Nucleus accumbens (tissue), 56 donors: ENCODE results near the gene OR2F2.

Source experiments
- DNase-seq, 56 donors: peaks; one replicate each; lab custom pipeline; 2025; lab: John Stamatoyannopoulos, UW

OR2F2 gene, protein sequence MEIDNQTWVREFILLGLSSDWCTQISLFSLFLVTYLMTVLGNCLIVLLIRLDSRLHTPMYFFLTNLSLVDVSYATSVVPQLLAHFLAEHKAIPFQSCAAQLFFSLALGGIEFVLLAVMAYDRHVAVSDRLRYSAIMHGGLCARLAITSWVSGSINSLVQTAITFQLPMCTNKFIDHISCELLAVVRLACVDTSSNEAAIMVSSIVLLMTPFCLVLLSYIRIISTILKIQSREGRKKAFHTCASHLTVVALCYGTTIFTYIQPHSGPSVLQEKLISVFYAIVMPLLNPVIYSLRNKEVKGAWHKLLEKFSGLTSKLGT

DNA sequence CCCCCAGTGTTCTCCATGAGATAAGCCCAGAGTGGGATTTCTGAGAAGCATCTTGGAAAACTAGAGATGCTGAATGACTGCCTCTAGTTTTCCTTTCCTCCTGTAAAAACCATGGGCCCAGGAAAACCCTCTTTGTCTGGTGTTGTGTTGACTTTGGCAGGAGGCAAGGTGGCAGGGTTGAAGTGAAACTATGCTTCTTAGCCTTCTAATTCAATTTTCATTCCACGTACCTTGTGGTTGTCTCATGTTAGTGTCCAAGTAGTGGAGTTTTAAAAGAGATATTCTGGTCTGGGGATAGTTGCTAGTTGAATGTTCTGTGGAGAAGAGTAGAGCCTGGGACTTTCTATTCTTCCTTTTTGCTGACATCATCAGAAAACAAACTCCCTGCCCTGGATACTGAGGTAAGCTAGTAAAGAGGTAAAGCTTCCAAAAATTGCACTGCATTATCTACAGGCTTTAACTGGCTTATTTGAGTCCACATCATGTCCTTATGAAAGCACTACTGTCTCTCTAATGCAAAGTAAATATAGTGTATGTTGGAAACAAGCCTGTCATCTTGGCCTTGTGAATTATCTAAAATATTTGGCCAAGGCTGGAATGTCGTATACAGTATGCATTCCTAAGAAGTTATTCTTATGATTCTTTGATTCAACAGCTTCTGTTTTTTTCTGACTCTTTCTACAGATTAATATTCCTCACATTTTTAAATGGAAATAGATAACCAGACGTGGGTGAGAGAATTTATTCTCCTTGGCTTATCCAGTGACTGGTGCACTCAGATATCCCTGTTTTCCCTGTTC, at the start of gene OR2F2:
TSS of gene OR2F2 (plus strand) at position 708 of the 800 bp plus-strand sequence. CDS start at position 708, 0 bp downstream.
- no peak for DNase-seq

DNA sequence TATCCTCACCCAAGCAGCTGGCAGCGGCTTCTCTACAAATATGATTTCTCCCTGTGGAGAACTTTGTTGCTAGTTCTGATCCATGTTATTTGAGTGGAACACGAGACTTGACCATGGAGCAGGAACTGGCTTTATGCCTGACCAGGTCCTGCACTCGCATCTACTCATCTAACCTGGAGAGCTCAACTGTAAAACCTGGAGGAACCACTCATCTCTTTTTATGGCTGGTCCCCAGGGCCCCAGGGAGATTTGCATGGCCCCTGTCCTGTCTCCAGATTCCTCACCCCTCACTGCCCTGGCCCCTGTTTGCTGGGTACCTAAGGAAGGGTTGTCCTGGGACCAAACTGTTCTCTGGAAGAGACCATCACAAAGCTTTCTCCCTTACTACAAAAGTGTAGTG, 49.1 kb upstream of the OR2F2 start:
- DNase-seq = no peak

- DNase-seq = no peak
These were observed 48.1 kb upstream of the OR2F2 start for GRCh38 chr7:143886826-143887477.

- no peak for DNase-seq
These were observed 46.0 kb upstream of the OR2F2 start for GRCh38 chr7:143889068-143889467.

DNA sequence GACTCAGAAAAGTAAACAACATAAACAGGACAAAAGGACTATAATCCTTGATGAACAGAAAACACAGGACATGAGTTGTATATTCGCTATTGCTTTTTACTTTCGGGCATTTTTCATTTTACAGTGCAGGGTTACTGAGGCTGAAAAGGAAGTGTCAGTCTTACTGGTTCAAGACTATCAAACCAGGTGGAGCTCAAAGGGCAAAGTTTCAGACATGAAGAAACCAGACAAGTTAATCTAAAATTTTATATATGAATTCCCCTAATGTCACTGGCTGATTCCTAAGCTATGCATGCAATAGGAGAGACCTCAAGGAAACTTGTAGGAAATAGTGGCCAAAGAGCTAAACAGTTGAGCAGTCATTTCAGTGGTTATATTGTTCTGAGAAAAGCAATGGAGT, 44.5 kb upstream of the OR2F2 start:
- DNase-seq = no peak

DNA sequence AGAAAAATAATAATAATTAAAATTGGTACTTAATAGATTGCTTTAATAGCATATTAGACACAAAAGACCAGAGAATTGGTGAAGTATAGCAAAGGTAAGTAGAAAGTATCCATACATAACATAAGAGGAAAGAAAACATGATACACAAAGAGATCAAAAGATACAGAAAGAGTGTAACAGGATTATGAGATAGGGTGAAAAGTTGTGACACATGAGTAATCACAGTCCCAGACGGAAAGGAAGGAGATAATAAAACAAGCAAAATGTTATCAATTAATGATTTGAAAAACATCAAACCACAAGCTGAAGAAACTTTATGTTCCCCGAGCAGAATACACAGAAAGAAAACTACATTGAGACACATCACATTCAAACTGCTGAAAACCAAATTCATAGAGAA, 43.6 kb upstream of the OR2F2 start:
- DNase-seq = no peak

DNA sequence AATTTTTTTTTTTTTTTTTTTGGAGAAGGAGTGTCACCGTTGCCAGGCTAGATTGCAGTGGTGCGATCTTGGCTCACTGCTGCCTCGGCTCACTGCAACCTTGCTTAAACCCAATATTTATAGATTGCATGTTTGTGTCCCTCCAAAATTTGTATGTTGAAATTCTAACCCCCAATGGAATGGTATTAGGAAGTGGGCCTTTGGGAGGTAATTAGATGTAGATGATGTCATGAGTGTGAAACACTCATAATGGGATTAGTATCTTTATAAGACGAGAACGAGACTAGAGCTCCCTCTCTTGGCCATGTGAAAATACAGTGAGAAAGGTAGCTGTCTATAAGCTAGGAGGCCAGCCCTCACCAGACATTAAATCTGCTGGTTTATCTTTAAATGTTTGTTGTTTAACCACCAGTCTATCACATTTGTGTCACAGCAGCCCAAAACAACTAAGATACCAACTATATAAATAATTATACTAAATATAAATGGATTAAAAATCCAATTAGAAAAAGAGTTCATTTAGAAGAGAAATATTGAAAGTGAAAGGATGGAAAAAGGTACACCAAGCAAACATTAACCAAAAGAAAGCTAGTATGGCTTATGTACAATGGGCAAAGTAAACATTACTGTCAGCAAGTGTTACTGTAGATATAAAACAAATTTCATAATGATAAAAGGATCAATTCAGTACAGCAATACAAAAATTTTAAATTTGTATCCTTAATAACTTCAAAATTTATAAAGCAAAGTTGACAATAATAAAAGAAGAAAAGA, 42.3 kb upstream of the OR2F2 start:
- DNase-seq = no peak

DNA sequence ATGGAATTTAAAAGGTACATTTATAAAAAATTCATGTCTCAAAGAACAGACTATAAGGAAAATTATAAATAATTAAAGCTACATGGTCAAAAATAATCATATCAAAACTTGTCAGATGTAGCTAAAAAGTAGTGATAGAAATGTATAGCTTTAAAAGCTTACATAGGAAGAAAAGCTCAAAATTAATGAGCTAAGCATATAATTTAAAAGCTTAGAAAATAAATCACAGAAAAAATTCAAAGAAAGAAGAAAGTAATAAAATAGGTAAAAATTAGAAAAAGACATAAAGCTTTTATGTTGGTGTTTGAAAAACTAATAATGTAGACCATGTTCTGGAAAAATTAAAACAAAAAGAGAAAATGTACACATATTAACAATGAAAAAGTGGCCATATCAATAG, 38.4 kb upstream of the OR2F2 start:
- no peak for DNase-seq

GRCh38 chr7:143898810-143899209, 36.2 kb upstream of the OR2F2 start:
- no peak for DNase-seq

DNA sequence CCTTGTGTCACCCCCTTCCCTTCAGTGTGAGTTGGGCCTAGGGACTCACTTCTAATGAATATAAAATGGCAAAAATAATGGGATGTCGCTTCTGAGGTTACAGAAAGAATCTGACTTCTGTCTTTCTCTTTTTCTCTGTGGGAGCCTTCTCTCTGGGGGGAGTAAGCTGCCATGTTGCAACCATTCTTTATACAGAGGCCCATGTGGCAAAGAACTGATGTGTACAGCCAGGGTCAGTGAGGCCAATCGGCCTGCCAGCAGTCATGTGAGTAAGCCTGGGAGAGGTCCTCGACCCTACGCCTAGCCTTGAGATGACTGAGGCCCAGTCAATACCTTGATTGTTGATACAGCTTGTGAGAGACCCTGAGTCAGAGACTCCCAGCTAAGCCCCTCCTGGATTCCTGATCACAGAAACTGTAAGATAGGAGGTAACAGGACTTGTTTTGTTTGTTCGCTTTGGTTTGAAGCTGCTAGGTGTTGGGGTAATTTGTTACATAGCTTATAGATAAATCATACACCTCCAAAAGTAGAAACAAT, 34.7 kb upstream of the OR2F2 start:
- no peak for DNase-seq

DNA sequence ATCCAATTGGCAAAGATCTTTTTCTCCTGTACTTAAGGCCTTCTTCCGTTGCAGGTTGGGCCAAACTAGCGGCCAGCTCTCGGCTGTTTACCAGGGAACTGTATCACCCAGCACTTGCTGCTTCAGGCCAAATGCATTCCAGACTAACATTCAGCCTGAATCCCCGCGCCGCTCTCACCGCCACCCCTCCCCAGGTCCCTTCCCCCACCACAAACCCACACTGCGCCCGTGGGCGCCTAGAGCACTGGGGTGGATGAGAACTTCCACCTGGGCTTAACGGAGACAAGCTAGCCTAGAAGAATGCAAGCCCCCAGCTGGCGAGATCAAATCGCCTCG, 33.7 kb upstream of the OR2F2 start:
- peak in 27 of 56 donors; percentile 14 to 72 (median 64) for DNase-seq

DNA sequence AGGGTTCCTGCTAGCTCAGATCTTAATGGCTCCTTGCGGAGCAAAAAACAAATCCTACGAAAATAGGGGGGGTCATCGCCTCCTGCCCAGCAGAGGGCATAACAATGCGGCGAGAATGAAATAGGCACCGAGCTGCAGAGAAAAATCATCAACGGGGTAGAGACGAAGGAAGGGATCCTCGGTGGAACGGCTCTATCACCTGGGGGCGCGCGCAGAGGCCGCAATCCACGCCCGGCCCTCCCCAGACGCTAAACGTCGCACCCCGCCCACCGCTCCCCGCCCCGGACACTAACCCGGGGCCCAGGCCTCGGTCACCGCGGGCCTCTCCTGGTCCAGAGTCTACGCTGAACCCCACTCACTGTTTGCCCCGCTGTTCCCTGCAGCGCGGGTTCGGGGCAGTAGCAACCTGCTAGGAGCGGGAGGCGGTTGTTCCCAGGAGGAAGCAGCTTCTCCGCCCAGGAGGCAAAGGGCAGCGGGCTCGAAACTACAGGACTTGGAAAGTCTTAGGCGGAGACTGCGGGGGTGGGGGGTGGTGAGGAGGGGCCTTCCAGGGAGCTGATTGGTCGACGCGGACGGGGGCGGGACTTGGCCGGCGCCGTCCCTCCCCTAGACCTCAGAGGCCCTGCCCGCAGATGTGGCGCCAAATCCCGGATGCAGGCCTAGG, 33.2 kb upstream of the OR2F2 start, which contains the start of gene TCAF1:
TSS of gene TCAF1 (minus strand) at position 509 of the 664 bp plus-strand sequence. CDS start 25,568 bp downstream, outside the sequence.
- DNase-seq = peak; percentile 64 to 98 (median 92)

- no peak for DNase-seq
These were observed 32.6 kb upstream of the OR2F2 start for GRCh38 chr7:143902332-143902899.

DNA sequence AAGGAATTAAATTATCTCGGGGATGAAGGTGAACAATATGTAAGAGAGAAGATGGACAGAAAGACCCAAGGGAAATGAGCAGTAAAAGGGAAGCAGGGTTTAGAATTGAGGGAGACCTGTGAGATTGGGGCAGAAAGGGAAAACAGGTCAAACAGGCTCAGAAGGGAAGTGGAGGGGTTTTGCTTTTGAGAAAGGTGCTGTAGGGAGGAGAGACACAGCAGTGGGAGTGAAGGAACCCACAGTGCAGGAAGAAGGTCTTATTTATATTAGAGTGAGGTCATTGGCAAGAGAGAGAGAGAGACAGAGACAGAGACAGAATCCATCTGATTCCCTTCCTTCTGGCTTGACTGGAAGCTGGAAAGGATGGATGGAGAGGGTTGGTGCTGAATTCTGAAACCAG, 29.5 kb upstream of the OR2F2 start:
- no peak for DNase-seq

GRCh38 chr7:143906151-143906550, 28.9 kb upstream of the OR2F2 start:
- DNase-seq = no peak

GRCh38 chr7:143906895-143907294, 28.1 kb upstream of the OR2F2 start:
- DNase-seq = no peak

GRCh38 chr7:143908120-143908519, 26.9 kb upstream of the OR2F2 start:
- no peak for DNase-seq

GRCh38 chr7:143909863-143910262, 25.2 kb upstream of the OR2F2 start:
- no peak for DNase-seq

DNA sequence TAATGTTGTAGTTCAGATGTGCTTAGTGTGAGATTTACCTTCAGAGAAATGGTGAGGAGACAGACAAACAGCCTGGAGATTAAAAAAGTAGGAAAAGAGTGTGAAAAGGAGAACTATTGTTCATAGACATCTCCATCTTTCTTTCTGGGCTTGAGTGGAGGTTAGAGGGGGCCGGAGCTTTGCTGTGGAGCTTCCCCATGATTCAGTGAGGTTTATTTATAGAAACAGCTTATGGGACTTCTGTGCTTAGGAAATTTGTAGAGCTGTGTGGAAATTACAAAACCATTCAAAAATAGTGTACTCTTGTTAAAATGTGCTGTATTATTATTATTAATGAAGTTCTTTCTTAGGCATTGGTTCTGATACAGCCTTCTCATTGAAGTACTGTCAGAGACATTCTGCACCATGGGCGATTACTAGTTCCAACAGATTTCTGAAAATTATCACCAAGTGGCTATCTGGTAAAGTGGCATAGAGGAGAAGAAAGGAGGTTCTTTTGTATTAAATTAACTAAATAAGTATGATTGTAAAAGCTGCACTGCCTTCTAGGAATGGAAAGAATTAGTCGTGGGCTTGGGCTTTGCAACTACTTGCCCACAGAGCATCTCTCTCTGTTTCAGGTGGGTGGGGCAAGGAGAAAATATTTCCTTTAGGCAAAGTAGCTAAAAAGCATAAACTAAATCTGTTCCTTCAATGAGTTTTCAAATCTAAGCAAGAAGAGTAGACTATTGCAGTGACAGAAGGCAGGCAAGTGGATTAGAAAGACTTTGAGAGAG, 24.4 kb upstream of the OR2F2 start:
- DNase-seq = no peak
